ENCODE measurements around the gene SUSD3.
A peak's percentile ranks its signal among the peaks of the same experiment; 100 is the strongest.

Gene SUSD3

GRCh38 chr9:93022721-93023520 is 35.6 kb upstream of the SUSD3 start:
- Mint-ChIP-seq H3K9me3 (no peaks in the 10 kb centered on the region), H3K36me3 (peaks cover 76% of the 10 kb centered on the region), H3K27me3 (no peaks in the 10 kb centered on the region), H3K4me1 (peaks cover 90% of the 10 kb centered on the region), H3K27ac (peak overlapping the region; percentile 78), H3K4me3 (no peak overlapping the region)
- CTCF ChIA-PET = interaction anchor here (2.4 kb wide), 1 partner anchor 18 kb away, joined by 13 read pairs; no protein-coding TSS in a partner anchor
- no peak for DNase-seq

GRCh38 chr9:93023521-93023815 is 35.0 kb upstream of the SUSD3 start:
- no peaks in the 10 kb centered on the region for H3K9me3 Mint-ChIP-seq
- no peak for DNase-seq
- peaks cover 75% of the 10 kb centered on the region for H3K36me3 Mint-ChIP-seq
- H3K4me3 Mint-ChIP-seq = no peak overlapping the region
- H3K27ac Mint-ChIP-seq = peak overlapping the region; percentile 80
- H3K4me1 Mint-ChIP-seq = peaks cover 90% of the 10 kb centered on the region
- CTCF ChIA-PET = interaction anchor here (2.4 kb wide), 1 partner anchor 19 kb away, joined by 13 read pairs; no protein-coding TSS in a partner anchor
- H3K27me3 Mint-ChIP-seq = no peaks in the 10 kb centered on the region

- Mint-ChIP-seq H3K27me3 (no peaks in the 10 kb centered on the region), H3K4me3 (no peak overlapping the region), H3K27ac (peak overlapping the region; percentile 91), H3K9me3 (no peaks in the 10 kb centered on the region), H3K36me3 (peaks cover 75% of the 10 kb centered on the region), H3K4me1 (peaks cover 89% of the 10 kb centered on the region)
- CTCF ChIA-PET = interaction anchor here (1.2 to 2.4 kb wide), 4 partner anchors 12 to 40 kb away, joined by 4 to 13 read pairs (median 4); no protein-coding TSS in a partner anchor
- peak; percentile 19 for DNase-seq
These were observed 33.9 kb upstream of the SUSD3 start for GRCh38 chr9:93024646-93024910.

GRCh38 chr9:93024986-93025630 is 33.4 kb upstream of the SUSD3 start:
- Mint-ChIP-seq H3K27me3 (no peaks in the 10 kb centered on the region), H3K27ac (peak overlapping the region; percentile 91), H3K9me3 (no peaks in the 10 kb centered on the region), H3K4me3 (peak overlapping the region; percentile 11), H3K36me3 (peaks cover 79% of the 10 kb centered on the region), H3K4me1 (peaks cover 90% of the 10 kb centered on the region)
- CTCF ChIA-PET = interaction anchor here (1.1 to 2.4 kb wide), 6 partner anchors 12 to 39 kb away, joined by 3 to 13 read pairs (median 4); no protein-coding TSS in a partner anchor
- DNase-seq = peak; percentile 54

GRCh38 chr9:93025736-93026135 is 32.8 kb upstream of the SUSD3 start:
- no peak for DNase-seq
- H3K27me3 Mint-ChIP-seq = no peaks in the 10 kb centered on the region
- H3K36me3 Mint-ChIP-seq = peaks cover 81% of the 10 kb centered on the region
- H3K9me3 Mint-ChIP-seq = no peaks in the 10 kb centered on the region
- CTCF ChIA-PET = interaction anchor here (1.1 to 1.6 kb wide), 5 partner anchors 13 to 39 kb away, joined by 3 to 5 read pairs (median 4); no protein-coding TSS in a partner anchor
- peaks cover 90% of the 10 kb centered on the region for H3K4me1 Mint-ChIP-seq
- H3K27ac Mint-ChIP-seq = peak overlapping the region; percentile 97
- no peak overlapping the region for H3K4me3 Mint-ChIP-seq

- peak overlapping the region; percentile 97 for H3K27ac Mint-ChIP-seq
- no peaks in the 10 kb centered on the region for H3K27me3 Mint-ChIP-seq
- CTCF ChIA-PET = interaction anchor here (1.2 kb wide), 1 partner anchor 23 kb away, joined by 4 read pairs; no protein-coding TSS in a partner anchor
- no peak for DNase-seq
- peaks cover 82% of the 10 kb centered on the region for H3K36me3 Mint-ChIP-seq
- H3K4me1 Mint-ChIP-seq = peaks cover 90% of the 10 kb centered on the region
- H3K4me3 Mint-ChIP-seq = no peak overlapping the region
- no peaks in the 10 kb centered on the region for H3K9me3 Mint-ChIP-seq
These were observed 31.9 kb upstream of the SUSD3 start for GRCh38 chr9:93026640-93027039.

GRCh38 chr9:93027750-93028149 is 30.8 kb upstream of the SUSD3 start:
- no peaks in the 10 kb centered on the region for H3K27me3 Mint-ChIP-seq
- H3K36me3 Mint-ChIP-seq = peaks cover 84% of the 10 kb centered on the region
- H3K9me3 Mint-ChIP-seq = no peaks in the 10 kb centered on the region
- peaks cover 94% of the 10 kb centered on the region for H3K4me1 Mint-ChIP-seq
- peak overlapping the region; percentile 97 for H3K27ac Mint-ChIP-seq
- no peak for DNase-seq
- CTCF ChIA-PET = interaction anchor here (0.5 to 3.1 kb wide), 7 partner anchors 8 to 96 kb away, joined by 3 to 17 read pairs (median 4); no protein-coding TSS in a partner anchor
- peak overlapping the region; percentile 75 for H3K4me3 Mint-ChIP-seq

GRCh38 chr9:93028448-93029006 is 30.0 kb upstream of the SUSD3 start:
- CTCF ChIA-PET = interaction anchor here (0.5 to 3.1 kb wide), 8 partner anchors 9 to 1981 kb away, joined by 3 to 17 read pairs (median 4); no protein-coding TSS in a partner anchor
- DNase-seq = peak; percentile 85
- peak overlapping the region; percentile 97 for H3K27ac Mint-ChIP-seq
- H3K36me3 Mint-ChIP-seq = peaks cover 81% of the 10 kb centered on the region
- no peaks in the 10 kb centered on the region for H3K27me3 Mint-ChIP-seq
- no peaks in the 10 kb centered on the region for H3K9me3 Mint-ChIP-seq
- peaks cover 91% of the 10 kb centered on the region for H3K4me1 Mint-ChIP-seq
- peak overlapping the region; percentile 75 for H3K4me3 Mint-ChIP-seq

- Mint-ChIP-seq H3K27me3 (no peaks in the 10 kb centered on the region), H3K9me3 (no peaks in the 10 kb centered on the region), H3K27ac (peak overlapping the region; percentile 97), H3K36me3 (peaks cover 79% of the 10 kb centered on the region), H3K4me1 (peaks cover 73% of the 10 kb centered on the region), H3K4me3 (no peak overlapping the region)
- CTCF ChIA-PET = interaction anchor here (3.1 kb wide), 1 partner anchor 28 kb away, joined by 17 read pairs; no protein-coding TSS in a partner anchor
- DNase-seq = no peak
These were observed 27.6 kb upstream of the SUSD3 start for GRCh38 chr9:93030642-93031628.

GRCh38 chr9:93031629-93032430 is 26.7 kb upstream of the SUSD3 start:
- CTCF ChIA-PET = no interaction called here
- Mint-ChIP-seq H3K36me3 (peaks cover 82% of the 10 kb centered on the region), H3K27ac (peak overlapping the region; percentile 97), H3K27me3 (no peaks in the 10 kb centered on the region), H3K4me3 (no peak overlapping the region), H3K9me3 (no peaks in the 10 kb centered on the region), H3K4me1 (peaks cover 67% of the 10 kb centered on the region)
- no peak for DNase-seq

GRCh38 chr9:93032545-93032944 is 26.0 kb upstream of the SUSD3 start:
- Mint-ChIP-seq H3K27me3 (no peaks in the 10 kb centered on the region), H3K27ac (peak overlapping the region; percentile 97), H3K4me1 (peaks cover 60% of the 10 kb centered on the region), H3K4me3 (no peak overlapping the region), H3K9me3 (no peaks in the 10 kb centered on the region), H3K36me3 (peaks cover 78% of the 10 kb centered on the region)
- DNase-seq = no peak
- CTCF ChIA-PET = interaction anchor here (2.1 kb wide), 1 partner anchor 12 kb away, joined by 10 read pairs; no protein-coding TSS in a partner anchor

GRCh38 chr9:93033531-93033930 is 25.0 kb upstream of the SUSD3 start:
- H3K4me1 Mint-ChIP-seq = peaks cover 55% of the 10 kb centered on the region
- peak overlapping the region; percentile 86 for H3K27ac Mint-ChIP-seq
- CTCF ChIA-PET = interaction anchor here (0.9 to 2.1 kb wide), 4 partner anchors 13 to 32 kb away, joined by 3 to 10 read pairs (median 4); no protein-coding TSS in a partner anchor
- DNase-seq = no peak
- H3K4me3 Mint-ChIP-seq = no peak overlapping the region
- peaks cover 72% of the 10 kb centered on the region for H3K36me3 Mint-ChIP-seq
- H3K27me3 Mint-ChIP-seq = no peaks in the 10 kb centered on the region
- H3K9me3 Mint-ChIP-seq = no peaks in the 10 kb centered on the region

Data from activated naive CD4-positive, alpha-beta T cell treated with anti-CD3 and anti-CD28 coated beads, Interleukin-2, amount 10 ng/mL, durations not matched to agents 7 days and 5 days (primary cell).